DOHH2 (cell line): ENCODE results near the gene TMEM235.

Experiments used
- CTCF ChIP-seq: fragments of 200-600 bp; sonication (generic); IDR thresholded peaks from one replicate; pipeline ENCODE4 v1.5.1; 2014; ENCODE audit warnings: antibody characterized with exemption, mild to moderate bottlenecking, low read depth, low read length; ENCODE audit not compliant: poor library complexity, severe bottlenecking
- EZH2phosphoT487 ChIP-seq: fragments of 200-600 bp; sonication (generic); IDR thresholded peaks from 2 replicates; pipeline ENCODE4 v1.6.1; 2017; ENCODE audit warnings: borderline replicate concordance, mild to moderate bottlenecking, antibody characterized with exemption, low read length, moderate library complexity, mixed read lengths

- TF ChIP-seq CTCF = no peak
- no peak for TF ChIP-seq EZH2phosphoT487
Observed at GRCh38 chr17:78182504-78182903, 48.9 kb upstream of the TMEM235 start.
